Suprapubic skin (tissue), 4 donors: ENCODE data around the gene ADAMTS16.

Experiments used
- POLR2A ChIP-seq, 2 donors: fragments of 450-650 bp; IDR thresholded peaks; one replicate each; pipeline ENCODE4 v1.6.1; 2017; ENCODE audit warnings: antibody characterized with exemption in 2 of 2, mild to moderate bottlenecking in 2 of 2, moderate library complexity in 2 of 2
- POLR2AphosphoS5 ChIP-seq, 3 donors: sonication (generic); formaldehyde crosslinking; IDR thresholded peaks; one replicate each; pipeline ENCODE4 v1.6.1; 2017; ENCODE audit warnings: antibody characterized with exemption in 3 of 3
- TF ChIP-seq, protein P1 (sequence below), 2 donors: fragments of 200-600 bp in 1 of 2; fragments of 450-650 bp in 1 of 2; sonication (generic) in 1 of 2; IDR thresholded peaks; one replicate each; pipeline ENCODE4 v1.5.1; 2016 to 2019; ENCODE audit warnings: antibody characterized with exemption in 2 of 2, mild to moderate bottlenecking in 1 of 2, moderate library complexity in 1 of 2

GRCh38 chr5:5356765-5357164 is 216.6 kb downstream of the ADAMTS16 start:
- TF ChIP-seq POLR2AphosphoS5 (IDR thresholded peaks at IDR 0.05) (no peak), POLR2A (IDR thresholded peaks at IDR 0.05) (no peak)
- TF ChIP-seq, protein P1, sequence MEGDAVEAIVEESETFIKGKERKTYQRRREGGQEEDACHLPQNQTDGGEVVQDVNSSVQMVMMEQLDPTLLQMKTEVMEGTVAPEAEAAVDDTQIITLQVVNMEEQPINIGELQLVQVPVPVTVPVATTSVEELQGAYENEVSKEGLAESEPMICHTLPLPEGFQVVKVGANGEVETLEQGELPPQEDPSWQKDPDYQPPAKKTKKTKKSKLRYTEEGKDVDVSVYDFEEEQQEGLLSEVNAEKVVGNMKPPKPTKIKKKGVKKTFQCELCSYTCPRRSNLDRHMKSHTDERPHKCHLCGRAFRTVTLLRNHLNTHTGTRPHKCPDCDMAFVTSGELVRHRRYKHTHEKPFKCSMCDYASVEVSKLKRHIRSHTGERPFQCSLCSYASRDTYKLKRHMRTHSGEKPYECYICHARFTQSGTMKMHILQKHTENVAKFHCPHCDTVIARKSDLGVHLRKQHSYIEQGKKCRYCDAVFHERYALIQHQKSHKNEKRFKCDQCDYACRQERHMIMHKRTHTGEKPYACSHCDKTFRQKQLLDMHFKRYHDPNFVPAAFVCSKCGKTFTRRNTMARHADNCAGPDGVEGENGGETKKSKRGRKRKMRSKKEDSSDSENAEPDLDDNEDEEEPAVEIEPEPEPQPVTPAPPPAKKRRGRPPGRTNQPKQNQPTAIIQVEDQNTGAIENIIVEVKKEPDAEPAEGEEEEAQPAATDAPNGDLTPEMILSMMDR (IDR thresholded peaks at IDR 0.05) = no peak
